GM10248 (cell line): ENCODE results near the gene RIC1.

Experiments used
- CTCF ChIA-PET: fragments of 300-600 bp; sonication (Branson Sonifier 250); formaldehyde crosslinking; extraction: SDS; loops from one replicate; lab custom pipeline; 2021; ENCODE audit warnings: antibody characterized with exemption; lab: Yijun Ruan, JAX
- POLR2A ChIA-PET: fragments of 350-650 bp; sonication (Branson Sonifier 250); formaldehyde crosslinking; extraction: SDS; loops from one replicate; lab custom pipeline; 2020; ENCODE audit warnings: antibody characterized with exemption; lab: Yijun Ruan, JAX
- DNase-seq: peaks from one replicate; pipeline ENCODE4 v3.0.0; 2012; ENCODE audit errors: extremely low spot score
- TF ChIP-seq, protein P1 (sequence below): IDR thresholded peaks from 2 replicates; pipeline ENCODE4 v1.5.1; 2012; ENCODE audit warnings: mild to moderate bottlenecking, low read depth; ENCODE audit errors: extremely low read depth, missing control alignments, control extremely low read depth

The RIC1 gene

DNA sequence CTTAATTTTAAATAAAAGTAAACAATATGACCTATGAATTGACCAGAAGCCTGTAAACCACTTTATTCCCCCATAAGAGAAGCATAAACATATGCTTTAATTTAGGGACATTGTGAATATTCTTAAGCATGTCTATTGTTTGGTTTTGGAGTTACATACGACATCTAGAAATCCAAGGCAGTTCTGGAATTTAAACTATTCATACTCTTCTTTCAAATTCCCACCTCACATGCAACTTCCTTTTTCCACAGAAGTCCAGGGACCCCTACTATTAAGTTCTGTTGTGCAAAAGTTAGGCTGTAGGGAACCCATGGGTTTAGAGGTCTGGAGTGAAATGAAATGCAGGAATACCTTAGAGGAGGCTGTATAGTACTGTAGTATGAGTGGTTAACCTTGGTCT, 2.1 kb downstream of the RIC1 start:
- POLR2A ChIA-PET, result interaction anchor here (1.2 kb wide), 1 partner anchor 14 kb away, joined by 19 read pairs; no protein-coding TSS in a partner anchor
- TF ChIP-seq, protein P1, sequence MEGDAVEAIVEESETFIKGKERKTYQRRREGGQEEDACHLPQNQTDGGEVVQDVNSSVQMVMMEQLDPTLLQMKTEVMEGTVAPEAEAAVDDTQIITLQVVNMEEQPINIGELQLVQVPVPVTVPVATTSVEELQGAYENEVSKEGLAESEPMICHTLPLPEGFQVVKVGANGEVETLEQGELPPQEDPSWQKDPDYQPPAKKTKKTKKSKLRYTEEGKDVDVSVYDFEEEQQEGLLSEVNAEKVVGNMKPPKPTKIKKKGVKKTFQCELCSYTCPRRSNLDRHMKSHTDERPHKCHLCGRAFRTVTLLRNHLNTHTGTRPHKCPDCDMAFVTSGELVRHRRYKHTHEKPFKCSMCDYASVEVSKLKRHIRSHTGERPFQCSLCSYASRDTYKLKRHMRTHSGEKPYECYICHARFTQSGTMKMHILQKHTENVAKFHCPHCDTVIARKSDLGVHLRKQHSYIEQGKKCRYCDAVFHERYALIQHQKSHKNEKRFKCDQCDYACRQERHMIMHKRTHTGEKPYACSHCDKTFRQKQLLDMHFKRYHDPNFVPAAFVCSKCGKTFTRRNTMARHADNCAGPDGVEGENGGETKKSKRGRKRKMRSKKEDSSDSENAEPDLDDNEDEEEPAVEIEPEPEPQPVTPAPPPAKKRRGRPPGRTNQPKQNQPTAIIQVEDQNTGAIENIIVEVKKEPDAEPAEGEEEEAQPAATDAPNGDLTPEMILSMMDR, result no peak
- CTCF ChIA-PET, result interaction anchor here (1.4 kb wide), 1 partner anchor 69 kb away, joined by 3 read pairs; no protein-coding TSS in a partner anchor
- DNase-seq, result no peak

GRCh38 chr9:5632540-5632939, 3.6 kb downstream of the RIC1 start:
- DNase-seq, result no peak
- ChIA-PET CTCF (interaction anchor here (1.3 to 1.7 kb wide), 4 partner anchors 9 to 836 kb away, joined by 3 to 5 read pairs (median 4); no protein-coding TSS in a partner anchor), POLR2A (interaction anchor here (1.1 kb wide), 1 partner anchor 1143 kb away, joined by 3 read pairs; the partner anchor contains the start of gene SLC1A1)
- TF ChIP-seq, protein P1, result no peak

DNA sequence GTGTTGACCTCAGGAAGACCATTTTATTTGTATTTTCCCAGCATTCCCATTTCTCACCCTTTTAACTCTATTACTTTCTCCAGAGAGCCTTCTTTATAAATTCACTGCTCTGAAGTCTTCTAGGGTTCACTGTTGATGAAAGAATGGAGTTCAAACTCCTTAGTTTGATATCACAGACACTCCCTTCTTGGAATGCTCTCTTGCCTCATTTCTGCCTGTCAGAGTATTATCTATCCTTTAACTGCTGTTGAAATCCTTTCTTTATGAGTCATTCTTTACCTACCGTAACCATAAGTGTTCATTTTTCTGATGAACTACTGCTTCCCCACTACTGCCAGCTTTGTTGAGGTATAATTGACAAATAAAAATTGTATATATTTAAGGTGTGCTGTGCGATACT, 4.3 kb downstream of the RIC1 start:
- POLR2A ChIA-PET, result no interaction called here
- TF ChIP-seq, protein P1, result no peak
- CTCF ChIA-PET, result interaction anchor here (1.3 to 1.4 kb wide), 2 partner anchors 9 to 29 kb away, joined by 3 to 5 read pairs; no protein-coding TSS in a partner anchor
- DNase-seq, result no peak

- TF ChIP-seq, protein P1, result no peak
- POLR2A ChIA-PET, result no interaction called here
- CTCF ChIA-PET, result no interaction called here
Measured at GRCh38 chr9:5635390-5635789, 6.5 kb downstream of the RIC1 start.

GRCh38 chr9:5639816-5640215, 10.9 kb downstream of the RIC1 start:
- ChIA-PET CTCF (no interaction called here), POLR2A (interaction anchor here (1.2 kb wide), 1 partner anchor 11 kb away, joined by 3 read pairs; the partner anchor contains the start of gene RIC1)
- TF ChIP-seq, protein P1, result no peak
- DNase-seq, result no peak

More at GRCh38 chr9:5635390-5635789, 6.5 kb downstream of the RIC1 start:
- no peak for DNase-seq

GRCh38 chr9:5642170-5642569, 13.3 kb downstream of the RIC1 start:
- POLR2A ChIA-PET, result no interaction called here
- TF ChIP-seq, protein P1, result no peak
- no peak for DNase-seq
- CTCF ChIA-PET, result no interaction called here
